ENCODE data around the gene NNT.

DNA sequence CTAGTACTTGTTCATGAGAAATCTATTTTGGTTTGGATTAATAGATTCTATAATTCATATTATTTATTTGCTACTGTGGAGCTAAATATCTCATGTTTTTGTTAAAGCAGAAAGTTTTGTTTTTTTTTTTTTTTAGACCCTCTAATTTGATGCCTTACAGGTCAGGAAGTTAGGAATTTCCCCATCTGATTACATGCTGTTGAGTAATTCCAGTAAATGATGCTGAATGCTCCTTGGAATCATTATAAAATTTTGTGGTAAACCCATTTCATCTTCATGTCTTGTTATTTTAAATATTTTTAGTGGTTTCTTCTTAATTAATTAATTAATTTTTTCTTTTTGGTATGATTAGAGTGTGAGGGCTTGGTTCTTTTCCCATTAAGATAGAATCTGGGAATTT is 35.6 kb downstream of the NNT start:
- TF ChIP-seq, protein P1, sequence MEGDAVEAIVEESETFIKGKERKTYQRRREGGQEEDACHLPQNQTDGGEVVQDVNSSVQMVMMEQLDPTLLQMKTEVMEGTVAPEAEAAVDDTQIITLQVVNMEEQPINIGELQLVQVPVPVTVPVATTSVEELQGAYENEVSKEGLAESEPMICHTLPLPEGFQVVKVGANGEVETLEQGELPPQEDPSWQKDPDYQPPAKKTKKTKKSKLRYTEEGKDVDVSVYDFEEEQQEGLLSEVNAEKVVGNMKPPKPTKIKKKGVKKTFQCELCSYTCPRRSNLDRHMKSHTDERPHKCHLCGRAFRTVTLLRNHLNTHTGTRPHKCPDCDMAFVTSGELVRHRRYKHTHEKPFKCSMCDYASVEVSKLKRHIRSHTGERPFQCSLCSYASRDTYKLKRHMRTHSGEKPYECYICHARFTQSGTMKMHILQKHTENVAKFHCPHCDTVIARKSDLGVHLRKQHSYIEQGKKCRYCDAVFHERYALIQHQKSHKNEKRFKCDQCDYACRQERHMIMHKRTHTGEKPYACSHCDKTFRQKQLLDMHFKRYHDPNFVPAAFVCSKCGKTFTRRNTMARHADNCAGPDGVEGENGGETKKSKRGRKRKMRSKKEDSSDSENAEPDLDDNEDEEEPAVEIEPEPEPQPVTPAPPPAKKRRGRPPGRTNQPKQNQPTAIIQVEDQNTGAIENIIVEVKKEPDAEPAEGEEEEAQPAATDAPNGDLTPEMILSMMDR (IDR thresholded peaks at IDR 0.05): no peak
- no peak for TF ChIP-seq EZH2phosphoT487 (IDR thresholded peaks at IDR 0.05)

Measured in neural progenitor cell (in vitro differentiated cells).